Activated B cell treated with CpG ODN at 0.5 μM for 24 hours (primary cell): Measurements from ENCODE around the gene RBBP8NL. TPM values are rescaled to one million over a fixed set of nuclear protein-coding genes. Genes with fewer than 3 reads are reported as not detected.

Experiments used
- ATAC-seq: fragments of 200-7000 bp; cut with Tn5 transposase; one replicate; pipeline ENCODE4 v1.10.0; 2021; ENCODE audit warnings: low read depth, mild to moderate bottlenecking, moderate library complexity
- CTCF ChIA-PET: fragments of 350-600 bp; sonication (Branson Sonifier 250); formaldehyde crosslinking; loops from one replicate; lab custom pipeline; 2021; ENCODE audit warnings: antibody characterized with exemption; lab: Charles Lee
- POLR2A ChIA-PET: fragments of 350-600 bp; sonication (Branson Sonifier 250); formaldehyde crosslinking; loops from one replicate; lab custom pipeline; 2021; ENCODE audit warnings: antibody characterized with exemption; lab: Charles Lee
- DNase-seq: peaks from one replicate; pipeline ENCODE4 v3.0.0; 2022
- H3K27ac Mint-ChIP-seq: one replicate; pipeline ENCODE4 v1.8.0; 2020; ENCODE audit warnings: mixed read lengths
- H3K27me3 Mint-ChIP-seq: one replicate; pipeline ENCODE4 v1.8.0; 2021; ENCODE audit warnings: mixed read lengths
- H3K36me3 Mint-ChIP-seq: one replicate; pipeline ENCODE4 v1.8.0; 2021; ENCODE audit warnings: low read depth, mixed read lengths
- H3K4me1 Mint-ChIP-seq: one replicate; pipeline ENCODE4 v1.8.0; 2021; ENCODE audit warnings: mixed read lengths
- H3K4me3 Mint-ChIP-seq: one replicate; pipeline ENCODE4 v1.8.0; 2020; ENCODE audit warnings: mild to moderate bottlenecking, mixed read lengths
- H3K9me3 Mint-ChIP-seq: one replicate; pipeline ENCODE4 v1.8.0; 2020; ENCODE audit warnings: mixed read lengths
- intact Hi-C: fragments of 100-400 bp; cut with micrococcal nuclease; formaldehyde crosslinking; loops from one replicate; pipeline ENCODE4 v1.15.1; 2024
- total RNA-seq: library from RNA; stranded (reverse); gene quantifications from 2 replicates; pipeline ENCODE4 v1.2.3, GENCODE V29; 2022
- TF ChIP-seq, protein P1 (sequence below): fragments of 200-600 bp; IDR thresholded peaks from one replicate; pipeline ENCODE4 v1.8.0; 2022; ENCODE audit warnings: antibody characterized with exemption, mild to moderate bottlenecking

Gene RBBP8NL
- total RNA-seq, 1 donor from 2014 or later = not detected

DNA sequence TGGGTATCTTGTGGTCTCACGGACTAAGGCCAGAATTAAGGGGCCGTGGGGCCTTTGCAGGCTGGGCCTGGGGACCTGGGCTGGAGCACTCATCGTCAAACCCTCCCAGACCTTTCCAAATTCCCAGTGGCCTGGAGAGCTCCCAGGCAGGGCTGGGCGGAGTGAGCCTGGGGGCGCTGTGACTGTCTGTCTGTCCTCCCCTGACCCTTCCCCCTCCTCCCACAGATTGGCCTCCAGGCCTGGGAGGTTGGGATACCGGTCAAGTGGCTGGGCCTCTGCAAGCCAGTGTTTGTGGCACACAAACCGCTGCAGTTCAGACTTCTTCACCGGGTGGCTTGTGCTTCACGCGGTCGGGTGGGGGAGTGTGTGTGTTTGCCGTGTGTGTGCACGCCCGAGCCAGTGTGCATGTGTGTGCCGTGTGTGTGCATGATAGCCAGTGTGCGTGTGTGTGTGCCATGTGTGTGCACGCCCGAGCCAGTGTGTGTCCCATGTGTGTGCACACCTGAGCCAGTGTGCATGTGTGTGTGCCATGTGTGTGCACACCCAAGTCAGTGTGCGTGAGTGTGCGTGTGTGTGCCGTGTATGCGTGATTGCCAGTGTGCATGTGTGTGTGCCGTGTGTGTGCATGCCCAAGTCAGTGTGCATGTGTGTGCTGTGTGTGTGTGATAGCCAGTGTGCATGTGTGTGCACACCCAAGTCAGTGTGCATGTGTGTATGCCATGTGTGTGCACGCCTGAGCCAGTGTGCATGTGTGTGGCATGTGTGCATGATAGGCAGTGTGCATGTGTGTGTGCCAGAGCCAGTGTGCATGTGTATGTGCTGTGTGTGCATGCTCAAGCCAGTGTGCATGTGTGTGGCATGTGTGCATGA lies 6.3 kb downstream of the RBBP8NL start:
- ChIA-PET CTCF (interaction anchor here (0.6 kb wide), 1 partner anchor 203 kb away, joined by 3 read pairs; no protein-coding TSS in a partner anchor), POLR2A (interaction anchor here (0.5 kb wide), 2 partner anchors 82 to 177 kb away, joined by 3 read pairs; no protein-coding TSS in a partner anchor)
- Mint-ChIP-seq H3K4me1 (no peaks in the 10 kb centered on the region), H3K36me3 (no peaks in the 10 kb centered on the region), H3K4me3 (no peak overlapping the region), H3K27me3 (peaks cover 3% of the 10 kb centered on the region), H3K27ac (no peak overlapping the region), H3K9me3 (no peaks in the 10 kb centered on the region)
- TF ChIP-seq, protein P1, sequence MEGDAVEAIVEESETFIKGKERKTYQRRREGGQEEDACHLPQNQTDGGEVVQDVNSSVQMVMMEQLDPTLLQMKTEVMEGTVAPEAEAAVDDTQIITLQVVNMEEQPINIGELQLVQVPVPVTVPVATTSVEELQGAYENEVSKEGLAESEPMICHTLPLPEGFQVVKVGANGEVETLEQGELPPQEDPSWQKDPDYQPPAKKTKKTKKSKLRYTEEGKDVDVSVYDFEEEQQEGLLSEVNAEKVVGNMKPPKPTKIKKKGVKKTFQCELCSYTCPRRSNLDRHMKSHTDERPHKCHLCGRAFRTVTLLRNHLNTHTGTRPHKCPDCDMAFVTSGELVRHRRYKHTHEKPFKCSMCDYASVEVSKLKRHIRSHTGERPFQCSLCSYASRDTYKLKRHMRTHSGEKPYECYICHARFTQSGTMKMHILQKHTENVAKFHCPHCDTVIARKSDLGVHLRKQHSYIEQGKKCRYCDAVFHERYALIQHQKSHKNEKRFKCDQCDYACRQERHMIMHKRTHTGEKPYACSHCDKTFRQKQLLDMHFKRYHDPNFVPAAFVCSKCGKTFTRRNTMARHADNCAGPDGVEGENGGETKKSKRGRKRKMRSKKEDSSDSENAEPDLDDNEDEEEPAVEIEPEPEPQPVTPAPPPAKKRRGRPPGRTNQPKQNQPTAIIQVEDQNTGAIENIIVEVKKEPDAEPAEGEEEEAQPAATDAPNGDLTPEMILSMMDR = no peak
- intact Hi-C loops = no loop called here
- ATAC-seq = no peak
- no peak for DNase-seq

DNA sequence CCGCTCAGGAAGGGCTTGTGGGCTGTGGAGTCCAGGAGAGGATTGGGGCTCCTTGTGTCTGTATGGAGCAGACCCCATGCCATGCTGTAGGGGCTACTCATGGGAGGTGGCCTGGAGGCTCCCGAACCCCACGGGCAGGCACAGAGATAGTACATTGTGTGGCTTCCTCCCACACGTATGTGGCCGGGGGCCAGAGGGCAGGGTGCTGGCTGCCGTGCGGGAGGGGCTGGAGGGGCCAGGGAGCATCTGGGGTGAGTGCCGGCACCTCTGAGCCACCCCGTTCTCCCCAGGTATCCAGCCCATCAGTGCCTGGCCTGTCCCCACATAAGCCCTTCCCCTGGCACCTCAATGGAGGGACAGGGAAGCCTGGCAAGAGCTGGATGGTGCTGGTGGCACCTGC lies 7.6 kb downstream of the RBBP8NL start:
- ChIA-PET POLR2A (no interaction called here), CTCF (no interaction called here)
- intact Hi-C loops = no loop called here

DNA sequence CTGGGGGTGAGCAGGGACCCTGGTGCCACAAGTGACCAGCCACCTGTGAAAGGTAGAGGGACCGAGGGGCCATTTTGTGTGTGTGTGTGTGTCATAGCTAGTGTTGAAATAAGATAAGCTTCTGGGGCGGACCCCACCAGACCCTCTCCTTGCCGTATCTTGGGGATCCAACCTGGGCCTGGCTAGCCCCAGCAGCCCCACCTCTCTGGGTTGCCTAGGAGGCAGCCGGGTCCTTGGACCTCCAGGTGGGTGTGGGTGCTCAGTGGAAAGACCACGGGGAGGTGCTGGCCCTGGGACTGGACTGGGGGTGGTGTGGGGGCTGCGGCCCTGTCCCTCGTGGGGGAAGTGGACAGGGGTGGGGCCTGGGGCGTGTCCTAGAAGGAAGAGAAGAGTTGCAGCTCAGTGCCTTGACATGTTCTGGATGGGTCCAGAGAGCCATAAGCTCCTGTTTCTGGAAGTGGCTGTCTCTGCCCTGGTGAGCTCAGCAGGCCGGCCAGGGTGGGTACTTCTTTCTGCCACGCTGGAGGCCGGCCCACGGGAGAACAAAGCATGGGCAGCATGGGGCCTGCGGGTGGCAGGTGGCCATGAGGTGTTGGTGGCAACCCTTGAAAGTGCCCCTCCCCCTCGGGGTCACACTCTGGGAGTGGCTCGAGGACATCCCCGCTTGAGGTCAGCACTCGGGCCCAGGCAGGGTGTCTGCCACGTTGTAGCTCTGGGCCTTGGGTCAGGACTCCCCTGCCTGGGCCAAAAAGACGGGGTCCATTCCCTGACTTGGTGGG lies 8.4 kb downstream of the RBBP8NL start:
- no peak overlapping the region for H3K27ac Mint-ChIP-seq
- ATAC-seq = no peak

More for the DNA sequence above, 7.6 kb downstream of the RBBP8NL start:
- Mint-ChIP-seq H3K9me3 (no peaks in the 10 kb centered on the region), H3K27ac (no peak overlapping the region), H3K27me3 (peaks cover 1% of the 10 kb centered on the region), H3K4me3 (no peak overlapping the region), H3K36me3 (no peaks in the 10 kb centered on the region), H3K4me1 (no peaks in the 10 kb centered on the region)
- DNase-seq (no peak), ATAC-seq (no peak)
- TF ChIP-seq, protein P1 = no peak

DNA sequence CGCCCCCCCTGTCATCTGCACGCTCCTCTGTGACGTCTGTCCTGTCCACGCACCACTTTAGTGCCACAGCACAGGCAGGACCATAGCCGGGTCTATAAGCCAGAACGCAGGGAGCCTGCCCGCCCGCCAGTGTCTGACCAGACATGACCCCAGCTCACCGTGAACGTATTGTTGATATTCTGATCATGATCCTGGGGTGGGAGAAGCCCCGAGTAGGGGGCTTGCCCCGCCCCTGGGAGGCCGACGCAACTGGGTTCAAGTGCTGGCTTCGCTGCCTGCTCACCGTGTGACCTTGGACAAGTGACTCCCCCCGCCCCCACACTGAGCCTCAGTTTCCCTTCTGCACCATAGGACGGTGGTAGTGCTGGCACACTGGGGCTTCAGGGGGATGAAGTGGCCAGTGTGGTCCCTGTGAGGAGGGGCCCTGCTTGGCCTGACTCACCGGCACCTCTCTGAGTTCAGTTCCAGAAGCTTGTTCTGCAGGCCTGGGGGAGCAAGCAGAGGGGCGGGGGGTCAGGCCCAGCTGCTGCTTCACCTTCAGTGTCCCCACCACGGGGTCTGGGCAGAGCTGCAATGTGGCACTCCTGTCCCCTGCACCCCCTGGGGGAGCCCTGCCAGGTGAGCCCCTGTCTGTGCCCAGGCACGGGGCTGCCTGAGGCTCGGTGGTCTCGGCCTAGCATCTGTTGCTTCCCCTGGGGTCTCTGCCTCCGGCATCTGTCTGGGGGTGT lies 9.2 kb downstream of the RBBP8NL start:
- ATAC-seq = no peak
- Mint-ChIP-seq H3K27me3 (no peaks in the 10 kb centered on the region), H3K4me1 (no peaks in the 10 kb centered on the region), H3K4me3 (no peak overlapping the region), H3K9me3 (no peaks in the 10 kb centered on the region), H3K36me3 (no peaks in the 10 kb centered on the region), H3K27ac (no peak overlapping the region)
- DNase-seq = no peak
- ChIA-PET CTCF (no interaction called here), POLR2A (no interaction called here)
- intact Hi-C loops = no loop called here
- TF ChIP-seq, protein P1 = no peak

More for the DNA sequence above, 8.4 kb downstream of the RBBP8NL start:
- intact Hi-C loops = no loop called here
- POLR2A ChIA-PET = no interaction called here
- TF ChIP-seq, protein P1 = no peak
- Mint-ChIP-seq H3K9me3 (no peaks in the 10 kb centered on the region), H3K4me3 (no peak overlapping the region), H3K36me3 (no peaks in the 10 kb centered on the region), H3K4me1 (no peaks in the 10 kb centered on the region), H3K27me3 (no peaks in the 10 kb centered on the region)
- no peak for DNase-seq
- CTCF ChIA-PET = no interaction called here
